NCI-H748 (cell line): ENCODE measurements around the gene STEAP3.

ENCODE experiments used
- DNase-seq: peaks from one replicate; lab custom pipeline; 2025; ENCODE audit not compliant: unreplicated experiment; lab: John Stamatoyannopoulos, UW

Gene STEAP3

GRCh38 chr2:119290859-119291587 is 67.4 kb downstream of the STEAP3 start:
- peak; percentile 72 for DNase-seq

GRCh38 chr2:119291588-119292167 is 68.0 kb downstream of the STEAP3 start:
- no peak for DNase-seq

GRCh38 chr2:119292226-119292625 is 68.6 kb downstream of the STEAP3 start:
- DNase-seq: no peak

- DNase-seq: no peak
Measured at GRCh38 chr2:119293254-119293653, 69.6 kb downstream of the STEAP3 start.

GRCh38 chr2:119293900-119294299 is 70.3 kb downstream of the STEAP3 start:
- no peak for DNase-seq

GRCh38 chr2:119294671-119295070 is 71.0 kb downstream of the STEAP3 start:
- DNase-seq: no peak

- no peak for DNase-seq
Measured at GRCh38 chr2:119295688-119296375, 72.2 kb downstream of the STEAP3 start.

- no peak for DNase-seq
Measured at GRCh38 chr2:119301413-119301812, 77.8 kb downstream of the STEAP3 start.

GRCh38 chr2:119304847-119305246 is 81.2 kb downstream of the STEAP3 start:
- DNase-seq: no peak

- no peak for DNase-seq
Measured at GRCh38 chr2:119305497-119306195, 82.0 kb downstream of the STEAP3 start.

- no peak for DNase-seq
Measured at GRCh38 chr2:119306196-119306590, 82.6 kb downstream of the STEAP3 start.

- no peak for DNase-seq
Measured at GRCh38 chr2:119307419-119308140, 83.9 kb downstream of the STEAP3 start.

GRCh38 chr2:119308793-119309330 is 85.2 kb downstream of the STEAP3 start:
- DNase-seq: no peak

GRCh38 chr2:119311371-119311770 is 87.7 kb downstream of the STEAP3 start:
- DNase-seq: no peak

- DNase-seq: no peak
Measured at GRCh38 chr2:119311831-119312230, 88.2 kb downstream of the STEAP3 start.
